ENCODE data around the gene OR7C1. TPM values are rescaled to one million over a fixed set of nuclear protein-coding genes. Genes with fewer than 3 reads are reported as not detected.
"Not testable (repeated sequence)": the region's sequence is repeated elsewhere in the genome, so short reads cannot be mapped to it uniquely, and the experiment has no call there.

OR7C1 gene
- polyA plus RNA-seq, 1 donor from 2014 or later: not detected

DNA sequence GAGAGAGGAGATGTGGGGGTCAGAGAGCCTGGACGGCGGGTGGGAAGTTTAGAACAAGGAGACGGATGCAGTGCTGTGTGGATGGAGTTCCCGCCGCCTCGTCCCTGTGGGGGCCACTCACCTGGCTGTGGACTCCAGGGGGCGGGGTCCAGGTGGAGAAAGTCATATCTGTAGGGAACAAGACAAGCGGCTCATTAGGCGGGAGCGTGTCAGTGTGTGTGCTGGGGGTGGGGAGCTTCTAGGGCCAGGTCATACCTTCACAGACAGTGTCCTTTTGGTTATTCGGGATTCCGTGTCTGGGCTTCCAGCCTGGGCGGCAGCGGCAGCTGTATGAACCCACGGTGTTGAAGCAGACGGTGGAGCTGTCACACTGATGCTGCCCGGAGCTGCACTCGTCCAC, 69.6 kb downstream of the OR7C1 start:
- peak overlapping the region in 2 of 3 donors; percentile 43 to 45 for H3K27ac Mint-ChIP-seq
- not testable (repeated sequence) for H3K9me3 Mint-ChIP-seq, H3K4me1 Mint-ChIP-seq, H3K27me3 Mint-ChIP-seq, H3K4me3 Mint-ChIP-seq, H3K36me3 Mint-ChIP-seq

DNA sequence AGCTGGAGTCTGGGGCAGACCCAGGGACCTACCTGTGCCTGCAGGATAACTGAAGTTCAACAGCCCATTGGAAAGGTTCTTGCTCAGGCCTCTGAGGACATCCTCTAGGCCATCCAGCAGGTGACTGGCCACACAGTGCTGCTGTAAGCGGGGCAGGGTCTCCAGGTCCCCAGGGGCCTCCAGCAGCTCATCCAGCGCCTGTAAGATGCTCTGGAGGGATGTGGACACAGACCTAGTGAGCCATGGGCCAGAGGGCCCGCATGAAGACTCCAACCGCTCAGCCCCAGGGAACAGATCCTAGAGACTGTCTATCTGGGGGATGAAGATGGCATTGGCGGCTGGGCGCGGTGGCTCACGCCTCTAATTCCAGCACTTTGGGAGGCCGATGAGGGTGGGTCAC, 70.6 kb downstream of the OR7C1 start:
- Mint-ChIP-seq H3K4me1 (peaks cover 0 to 3% (median 0%) of the 10 kb centered on the region in 3 donors), H3K9me3 (peaks cover 4 to 6% (median 5%) of the 10 kb centered on the region in 3 donors), H3K36me3 (no peaks in the 10 kb centered on the region), H3K27ac (no peak overlapping the region), H3K4me3 (no peak overlapping the region), H3K27me3 (peaks cover 7% of the 10 kb centered on the region)

DNA sequence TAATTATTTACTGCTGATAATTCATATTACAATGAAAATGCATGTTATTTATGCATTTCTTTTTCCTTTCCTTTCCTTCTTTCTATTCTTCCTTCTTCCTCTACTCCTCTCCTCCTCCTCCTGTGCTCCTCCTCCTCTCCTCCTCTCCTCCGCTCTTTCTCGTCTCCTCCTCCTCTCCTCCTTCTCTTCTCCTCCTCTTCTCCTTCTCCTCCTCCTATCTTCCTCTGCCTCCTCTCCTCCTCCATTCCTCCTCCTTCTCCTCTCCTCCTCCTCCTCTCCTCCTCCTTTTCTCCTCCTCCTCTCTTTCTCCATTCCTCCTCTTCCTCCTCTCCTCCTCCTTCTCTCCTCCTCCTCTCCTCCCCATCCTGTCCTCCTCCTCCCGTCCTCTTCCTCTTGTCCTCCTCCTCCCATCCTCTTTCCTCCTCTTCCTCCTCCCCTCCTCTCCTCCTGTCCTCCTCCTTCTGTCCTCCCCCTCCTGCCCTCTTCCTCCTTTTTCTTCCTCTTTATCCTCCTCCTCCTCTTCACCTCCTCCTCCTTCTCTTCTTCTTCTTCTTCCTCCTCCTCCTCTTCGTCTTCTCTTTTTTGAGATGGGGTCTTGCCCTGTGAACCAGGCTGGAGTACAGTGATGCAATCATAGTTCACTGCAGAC, 71.4 kb downstream of the OR7C1 start:
- Mint-ChIP-seq H3K36me3 (no peaks in the 10 kb centered on the region), H3K9me3 (peaks cover 4 to 6% (median 5%) of the 10 kb centered on the region in 3 donors), H3K4me1 (peaks cover 0 to 3% (median 0%) of the 10 kb centered on the region in 3 donors), H3K27me3 (peaks cover 4% of the 10 kb centered on the region), H3K4me3 (no peak overlapping the region), H3K27ac (no peak overlapping the region)

DNA sequence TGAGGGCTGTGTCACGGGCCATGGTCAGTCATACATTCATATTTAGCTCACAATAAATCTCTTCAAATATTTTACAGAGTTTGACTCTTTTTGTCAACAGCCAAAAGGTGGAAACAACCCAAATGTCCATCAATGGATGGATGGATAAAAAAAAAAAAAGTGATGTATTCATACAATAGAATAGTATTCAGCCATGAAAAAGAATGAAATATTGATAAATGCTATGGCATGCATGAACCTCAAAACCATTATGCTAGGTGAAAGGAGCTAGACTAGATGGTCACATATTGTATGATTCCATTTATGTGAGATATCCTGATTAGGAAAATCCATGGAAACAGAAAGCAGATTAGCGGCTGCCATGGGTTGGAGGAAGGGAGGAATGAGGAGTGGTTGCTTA, 72.9 kb downstream of the OR7C1 start:
- Mint-ChIP-seq H3K27ac (peak overlapping the region in 1 of 3 donors; percentile 71), H3K9me3 (peaks cover 5 to 7% (median 6%) of the 10 kb centered on the region in 3 donors), H3K4me3 (no peak overlapping the region), H3K4me1 (peaks cover 0 to 3% (median 0%) of the 10 kb centered on the region in 3 donors), H3K36me3 (no peaks in the 10 kb centered on the region), H3K27me3 (peaks cover 4% of the 10 kb centered on the region)

DNA sequence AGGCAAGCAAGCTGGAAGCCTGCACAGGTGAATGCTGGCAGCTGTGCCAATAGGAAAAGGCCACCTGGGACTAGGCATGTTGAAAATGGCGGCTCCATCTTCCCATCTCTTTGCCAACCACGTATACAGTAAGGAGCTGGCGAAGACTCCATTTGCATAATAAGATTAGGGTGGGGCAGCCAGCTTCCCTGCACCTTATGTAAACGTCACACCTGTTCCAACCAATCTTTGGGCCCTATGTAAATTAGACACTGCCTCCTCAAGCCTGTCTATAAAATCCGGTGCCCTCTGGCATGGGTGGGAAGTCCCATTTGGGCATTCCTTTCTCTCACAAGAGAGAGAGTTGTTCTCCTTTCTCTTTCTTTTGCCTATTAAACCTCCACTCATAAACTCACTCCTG, 73.4 kb downstream of the OR7C1 start:
- peaks cover 5 to 7% (median 6%) of the 10 kb centered on the region in 3 donors for H3K9me3 Mint-ChIP-seq
- H3K36me3 Mint-ChIP-seq: no peaks in the 10 kb centered on the region
- H3K27me3 Mint-ChIP-seq: peaks cover 4% of the 10 kb centered on the region
- H3K27ac Mint-ChIP-seq: peak overlapping the region in 1 of 3 donors; percentile 71
- H3K4me1 Mint-ChIP-seq: peaks cover 0 to 3% (median 0%) of the 10 kb centered on the region in 3 donors
- H3K4me3 Mint-ChIP-seq: no peak overlapping the region

DNA sequence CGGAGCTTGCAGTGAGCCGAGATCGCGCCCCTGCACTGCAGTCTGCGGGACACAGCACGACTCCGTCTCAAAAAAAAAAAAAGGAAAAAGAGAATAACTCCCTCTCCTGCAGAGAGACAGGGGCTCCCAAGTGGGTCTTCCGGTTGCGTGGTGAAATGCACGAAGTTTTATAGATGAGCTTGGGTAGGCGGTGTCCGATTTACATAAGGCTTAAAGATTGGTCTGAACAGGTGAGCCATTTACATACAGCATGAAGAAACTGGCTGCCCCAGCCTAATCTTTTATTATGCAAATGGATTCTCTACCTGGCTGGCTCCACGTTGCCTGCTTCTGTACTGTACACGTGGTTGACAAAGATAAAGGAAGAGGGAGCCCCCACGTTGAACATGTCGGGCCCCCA, 76.2 kb downstream of the OR7C1 start:
- Mint-ChIP-seq H3K27ac (no peak overlapping the region), H3K9me3 (peaks cover 5 to 7% (median 6%) of the 10 kb centered on the region in 3 donors), H3K4me3 (no peak overlapping the region), H3K4me1 (peaks cover 0 to 3% (median 0%) of the 10 kb centered on the region in 3 donors), H3K36me3 (no peaks in the 10 kb centered on the region), H3K27me3 (no peaks in the 10 kb centered on the region)

DNA sequence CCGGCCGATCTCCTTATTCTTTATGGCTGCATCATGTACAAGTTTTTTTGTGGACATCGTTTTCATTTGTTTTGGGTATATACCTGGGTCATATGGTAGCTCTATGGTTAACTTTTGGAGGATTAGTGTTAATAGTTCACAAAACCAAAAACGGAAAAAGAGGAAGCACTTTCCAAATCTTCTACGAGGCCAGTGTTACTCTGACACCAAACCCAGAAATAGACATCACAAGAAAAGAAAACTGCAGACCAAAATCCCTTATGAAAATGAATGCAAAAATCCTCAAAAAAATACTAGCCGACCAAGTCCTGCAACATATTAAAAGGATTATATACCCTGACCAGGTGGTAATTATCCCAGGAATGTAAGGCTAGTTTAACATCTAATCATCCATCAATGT, 86.4 kb downstream of the OR7C1 start:
- no peaks in the 10 kb centered on the region for H3K27me3 Mint-ChIP-seq
- no peaks in the 10 kb centered on the region for H3K36me3 Mint-ChIP-seq
- H3K9me3 Mint-ChIP-seq: peaks cover 0 to 1% (median 0%) of the 10 kb centered on the region in 3 donors
- H3K27ac Mint-ChIP-seq: no peak overlapping the region
- no peaks in the 10 kb centered on the region for H3K4me1 Mint-ChIP-seq
- H3K4me3 Mint-ChIP-seq: no peak overlapping the region

Other genes with a start within 250 kb of the OR7C1 start
- gene ADGRE3, start 160.3 kb downstream of the OR7C1 start, polyA plus RNA-seq: not detected
- gene ZNF333, start 145.1 kb downstream of the OR7C1 start, polyA plus RNA-seq: 6.2 TPM
- 0.06 TPM for gene ADGRE2, start 56.6 kb downstream of the OR7C1 start, polyA plus RNA-seq
- not detected for gene OR7A5, start within 50 bp of the OR7C1 start, polyA plus RNA-seq
- gene OR7A10, start 13.7 kb upstream of the OR7C1 start, polyA plus RNA-seq: not detected
- not detected for gene OR7A17, start 50.9 kb upstream of the OR7C1 start, polyA plus RNA-seq
- not detected for gene OR7C2, start 106.3 kb upstream of the OR7C1 start, polyA plus RNA-seq
- gene SLC1A6, start 144.7 kb upstream of the OR7C1 start, polyA plus RNA-seq: not detected
- gene CASP14, start 214.3 kb upstream of the OR7C1 start, polyA plus RNA-seq: not detected
- not detected for gene OR1I1, start 247.0 kb upstream of the OR7C1 start, polyA plus RNA-seq

Data from IgD-negative memory B cell (primary cell).